Stimulated activated CD8-positive, alpha-beta memory T cell treated with anti-CD3 and anti-CD28 coated beads, Interleukin-12 subunit alpha, Interleukin-12 subunit beta, amount 100 ng/mL, for 1 hour (primary cell): ENCODE results near the gene RAB28.
"Not testable (repeated sequence)": the region's sequence is repeated elsewhere in the genome, so short reads cannot be mapped to it uniquely, and the experiment has no call there.

Source experiments
- DNase-seq: peaks from one replicate; pipeline ENCODE4 v3.0.0-alpha.2; 2020; ENCODE audit warnings: low read depth

Gene RAB28

DNA sequence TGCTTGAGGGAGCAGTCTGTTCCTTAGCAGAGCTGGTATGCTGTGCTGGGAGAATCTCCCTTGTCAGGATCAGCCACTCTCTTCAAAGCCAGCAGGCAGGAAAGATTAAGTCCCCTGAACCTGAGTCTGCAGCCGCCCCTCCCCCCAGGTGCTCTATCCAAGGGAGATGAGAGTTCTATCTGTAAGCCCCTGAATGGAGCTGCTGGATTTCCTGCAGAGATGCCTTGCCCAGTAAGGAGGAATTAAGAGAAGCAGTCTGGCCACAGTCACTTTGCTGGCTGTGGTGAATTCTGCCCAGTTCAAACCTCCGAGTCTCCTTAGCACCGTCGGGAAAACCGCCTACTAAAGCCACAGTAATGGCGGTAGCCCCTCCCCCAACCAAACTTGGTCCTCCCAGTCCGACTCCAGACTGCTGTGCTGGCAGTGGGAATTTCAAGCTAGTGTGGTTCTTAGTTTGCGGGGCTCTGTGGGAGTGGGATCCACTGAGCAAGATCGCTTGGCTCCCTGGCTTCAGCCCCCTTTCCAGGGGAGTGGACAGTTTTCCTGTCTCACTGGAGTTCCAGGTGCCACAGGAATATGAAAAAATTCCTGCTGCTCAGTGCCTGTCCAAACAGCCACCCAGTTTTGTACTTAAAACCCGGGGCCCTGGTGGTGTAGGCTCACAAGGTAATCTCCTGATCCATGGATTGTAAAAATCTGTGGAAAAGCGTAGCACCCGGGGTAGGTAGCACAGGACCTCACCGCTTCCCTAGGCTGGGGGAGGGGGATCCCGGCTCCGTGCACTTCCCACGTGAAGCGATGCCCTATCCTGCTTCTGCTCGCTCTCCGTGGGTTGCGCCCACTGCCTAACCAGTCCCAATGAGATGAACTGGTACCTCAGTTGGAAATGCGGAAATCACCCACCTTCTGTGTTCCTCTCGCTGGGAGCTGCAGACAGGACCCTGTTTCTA lies 38.0 kb downstream of the RAB28 start:
- DNase-seq, result no peak

DNA sequence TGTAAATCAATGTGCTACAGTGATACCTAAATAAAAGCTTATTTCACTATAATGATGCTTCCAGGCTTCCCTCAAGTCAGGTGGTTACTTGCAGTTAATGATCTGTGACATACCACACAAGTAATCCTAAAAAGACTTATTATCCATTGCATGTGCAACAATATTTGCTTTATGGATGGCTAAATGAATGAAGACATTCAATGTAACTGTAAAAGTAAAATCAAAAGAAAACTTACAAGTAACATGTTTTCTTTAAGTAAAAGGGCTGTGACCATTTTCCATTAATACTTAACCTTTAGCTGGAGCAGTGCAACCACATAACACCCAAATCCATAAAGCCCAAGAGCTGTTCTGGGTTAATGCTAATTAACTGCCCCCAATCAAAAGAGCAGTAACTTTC lies 42.6 kb downstream of the RAB28 start:
- DNase-seq, result no peak

DNA sequence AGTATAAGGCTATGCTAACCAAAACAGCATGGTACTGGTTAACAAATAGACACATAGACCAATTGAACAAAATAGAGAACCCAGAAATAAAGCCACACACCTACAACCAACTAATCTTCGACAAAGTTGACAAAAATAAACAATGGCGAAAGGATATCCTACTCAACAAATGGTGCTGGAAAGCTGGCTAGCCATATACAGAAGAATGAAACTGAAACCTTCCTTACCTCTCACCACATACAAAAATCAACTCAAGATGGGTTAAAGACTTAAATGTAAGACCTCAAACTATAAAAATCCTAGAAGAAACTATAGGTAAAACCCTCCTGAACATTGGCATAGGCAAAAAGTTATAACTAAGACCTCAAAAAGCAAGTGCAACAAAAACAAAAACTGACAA lies 47.2 kb downstream of the RAB28 start:
- DNase-seq, result no peak

DNA sequence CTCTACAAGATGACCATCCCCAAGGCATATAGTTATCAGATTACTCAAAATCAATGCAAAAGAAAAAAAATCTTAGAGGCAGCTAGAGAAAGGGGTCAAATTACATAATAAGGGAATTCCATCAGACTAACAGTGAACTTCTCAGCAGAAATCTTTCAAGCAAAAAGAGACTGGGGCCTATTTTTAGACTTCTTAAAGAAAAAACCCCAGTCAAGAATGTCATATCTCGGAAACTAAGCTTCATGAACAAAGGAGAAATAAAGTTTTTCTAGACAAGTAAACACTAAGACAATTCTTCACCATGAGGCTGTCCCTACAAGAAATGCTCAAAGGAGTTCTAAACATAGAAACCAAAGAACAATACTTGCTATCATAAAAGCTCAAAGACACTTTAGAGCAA lies 51.7 kb downstream of the RAB28 start:
- DNase-seq, result no peak

DNA sequence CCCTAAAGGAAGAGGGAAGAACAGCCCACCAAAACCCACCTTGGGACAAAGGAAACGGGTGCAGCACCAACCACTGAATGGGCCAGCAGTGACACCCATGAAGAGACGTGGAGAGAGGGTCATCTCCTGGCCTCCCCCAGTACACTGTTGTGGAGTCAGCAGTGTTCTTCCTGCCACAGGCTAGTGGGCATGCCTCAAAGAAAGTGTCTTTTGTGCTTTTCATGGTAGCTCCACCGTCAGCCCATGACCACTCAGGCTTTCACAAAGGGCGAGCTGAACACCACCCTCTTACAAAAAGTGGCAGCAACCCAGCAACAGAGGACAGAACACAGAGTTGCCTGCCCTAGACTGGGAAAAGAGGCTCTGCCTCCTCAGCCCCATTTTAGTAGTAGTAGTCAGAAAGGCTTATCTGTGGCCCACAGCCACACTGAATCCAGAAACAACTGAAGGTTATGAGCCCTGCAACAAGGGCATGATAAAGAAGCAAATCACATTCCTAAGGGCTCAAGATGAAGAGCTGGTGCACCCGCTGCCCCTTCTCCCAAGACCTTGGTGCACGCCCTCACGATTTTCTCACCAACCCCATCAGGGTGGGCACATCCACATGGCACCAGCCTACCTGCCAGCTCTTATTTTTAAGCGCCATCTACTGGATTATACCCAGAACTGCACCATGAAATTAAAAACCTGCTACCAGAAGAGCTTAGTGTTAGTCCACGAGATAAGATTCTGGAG lies 53.1 kb downstream of the RAB28 start:
- no peak for DNase-seq

DNA sequence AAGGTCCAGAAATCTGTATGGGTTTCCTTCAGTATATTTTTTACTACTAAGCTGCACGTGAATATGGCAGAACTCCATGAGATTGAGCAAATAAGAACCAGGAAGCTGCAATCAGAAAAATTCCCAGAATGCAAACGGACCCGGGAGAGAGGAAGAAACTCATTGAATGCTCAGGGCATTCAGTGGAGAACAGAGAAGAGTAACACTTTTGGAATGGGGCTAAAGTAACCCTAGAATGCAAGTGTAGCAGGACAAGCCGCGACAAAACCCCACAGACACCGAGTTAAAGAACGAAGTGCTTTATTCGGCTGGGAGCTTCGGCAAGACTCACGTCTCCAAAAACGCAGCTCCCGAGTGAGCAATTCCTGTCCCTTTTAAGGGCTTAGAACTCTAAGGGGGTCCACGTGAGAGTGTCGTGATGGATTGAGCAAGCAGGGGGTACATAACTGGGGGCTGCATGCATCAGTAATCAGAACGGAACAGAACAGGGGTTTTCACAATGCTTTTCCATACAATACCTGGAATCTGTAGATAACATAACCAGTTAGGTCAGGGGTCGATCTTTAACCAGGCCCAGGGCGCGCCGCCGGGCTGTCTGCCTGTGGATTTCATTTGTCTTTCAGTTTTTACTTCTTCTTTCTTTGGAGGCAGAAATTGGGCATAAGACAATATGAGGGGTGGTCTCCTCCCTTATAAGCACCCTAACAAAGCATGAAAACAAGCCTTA lies 56.4 kb downstream of the RAB28 start:
- no peak for DNase-seq

DNA sequence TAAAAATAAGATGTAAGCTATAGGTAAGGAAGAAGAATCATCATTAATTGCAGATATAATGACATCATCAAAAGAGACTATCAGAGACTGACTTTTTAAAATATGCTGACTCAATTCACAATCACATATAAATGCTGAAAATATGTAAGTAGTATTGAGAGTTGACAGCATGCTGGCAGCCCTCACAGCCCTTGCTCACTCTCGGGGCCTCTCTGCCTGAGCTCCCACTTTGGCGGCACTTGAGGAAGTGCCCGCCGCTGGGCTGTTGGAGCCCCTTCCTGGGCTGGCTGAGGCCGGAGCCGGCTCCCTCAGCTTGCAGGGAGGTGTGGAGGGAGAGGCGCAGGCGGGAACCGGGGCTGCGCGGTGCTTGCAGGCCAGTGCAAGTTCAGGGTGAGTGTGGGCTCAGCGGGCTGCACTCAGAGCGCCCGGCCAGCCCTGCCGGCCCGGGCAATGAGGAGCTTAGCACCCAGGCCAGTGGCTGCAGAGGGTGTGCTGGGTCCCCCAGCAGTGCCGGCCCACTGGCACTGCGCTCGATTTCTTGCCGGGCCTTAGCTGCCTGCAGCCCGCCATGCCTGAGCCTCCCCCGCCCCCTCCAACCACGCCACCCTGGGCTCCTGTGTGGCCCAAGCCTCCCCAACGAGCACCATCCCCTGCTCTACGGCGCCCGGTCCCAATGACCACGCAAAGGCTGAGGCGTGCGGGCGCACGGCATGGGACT lies 68.9 kb downstream of the RAB28 start:
- DNase-seq, result no peak

DNA sequence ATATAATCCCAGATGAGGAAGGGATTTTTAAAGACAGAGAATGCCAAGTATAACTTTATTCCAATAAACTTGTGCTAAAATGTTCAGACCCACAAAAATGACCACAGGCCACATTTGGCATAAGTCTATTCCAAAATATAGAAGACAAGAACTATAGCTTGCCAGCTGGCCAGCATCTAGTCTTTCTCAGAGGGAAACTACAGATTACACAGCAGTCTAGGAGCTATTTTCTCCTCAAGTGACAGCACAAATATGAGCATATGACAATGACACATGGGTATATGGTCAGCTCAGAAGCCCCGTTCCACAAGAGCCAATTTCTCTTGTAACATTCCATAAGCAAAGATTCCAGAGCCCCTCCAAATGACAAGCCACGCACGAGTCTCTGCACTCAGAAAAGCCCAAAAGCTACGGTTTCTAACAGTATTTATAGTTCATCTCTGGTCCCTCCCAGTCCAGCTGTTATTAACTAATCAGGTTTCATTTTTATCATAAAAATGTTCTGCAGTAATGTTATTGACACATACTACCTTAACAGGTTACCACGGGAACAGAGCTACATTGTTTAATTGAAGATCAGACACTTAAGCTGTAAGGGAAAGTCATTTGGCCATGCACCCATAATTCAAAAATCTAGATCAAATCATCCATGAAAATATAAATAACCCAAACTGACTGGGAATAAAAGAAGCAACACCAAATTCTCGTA lies 70.3 kb downstream of the RAB28 start:
- no peak for DNase-seq

DNA sequence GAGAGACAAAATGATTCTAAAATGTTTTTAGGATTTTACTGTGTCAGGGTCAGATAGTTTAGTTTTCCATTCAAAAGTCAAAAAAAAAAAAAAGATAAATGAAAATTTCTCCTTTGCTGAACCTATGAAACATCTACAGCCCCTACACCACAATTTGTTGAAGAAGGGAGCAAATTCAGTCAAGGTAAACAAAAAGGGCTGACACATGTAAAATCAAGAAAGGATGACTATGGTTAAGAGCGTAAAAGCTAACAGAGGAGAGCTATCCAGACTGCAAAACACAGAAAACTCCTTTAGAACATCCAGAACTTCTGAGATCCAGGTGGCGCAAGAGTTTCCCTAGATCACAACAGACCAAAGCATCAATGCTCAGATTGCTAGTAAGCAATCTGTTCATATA lies 72.2 kb downstream of the RAB28 start:
- no peak for DNase-seq

DNA sequence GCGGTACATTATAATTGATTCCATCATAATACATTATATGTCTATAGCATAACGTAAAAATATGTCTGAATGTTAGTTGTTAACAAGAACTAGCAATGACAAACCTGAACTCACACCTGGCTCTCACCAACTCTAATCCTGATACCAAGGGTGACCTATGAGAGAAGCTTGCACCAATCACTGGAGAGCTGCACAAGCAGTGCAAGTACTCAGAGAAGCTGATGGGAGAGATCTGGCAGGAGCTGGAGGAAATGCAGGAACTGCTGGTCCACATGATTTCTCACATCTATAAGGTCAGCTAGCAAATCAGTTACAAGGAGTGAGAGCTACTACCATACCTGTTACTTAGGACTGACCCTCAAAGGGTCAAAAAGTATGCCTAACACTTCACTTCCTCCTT lies 74.8 kb downstream of the RAB28 start:
- no peak for DNase-seq

DNA sequence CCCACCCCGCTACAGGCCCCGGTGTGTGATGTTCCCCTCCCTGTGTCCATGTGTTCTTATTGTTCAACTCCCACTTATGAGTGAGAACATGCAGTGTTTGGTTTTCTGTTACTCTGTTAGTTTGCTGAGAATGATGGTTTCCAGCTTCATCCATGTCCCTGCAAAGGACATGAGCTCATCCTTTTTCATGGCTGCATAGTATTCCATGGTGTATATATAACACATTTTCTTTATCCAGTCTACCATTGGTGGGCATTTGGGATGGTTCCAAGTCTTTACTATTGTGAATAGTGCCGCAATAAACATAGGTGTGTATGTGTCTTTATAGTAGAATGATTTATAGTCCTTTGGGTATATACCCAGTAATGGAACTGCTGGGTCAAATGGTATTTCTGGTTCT lies 78.0 kb downstream of the RAB28 start:
- DNase-seq, result not testable (repeated sequence)

DNA sequence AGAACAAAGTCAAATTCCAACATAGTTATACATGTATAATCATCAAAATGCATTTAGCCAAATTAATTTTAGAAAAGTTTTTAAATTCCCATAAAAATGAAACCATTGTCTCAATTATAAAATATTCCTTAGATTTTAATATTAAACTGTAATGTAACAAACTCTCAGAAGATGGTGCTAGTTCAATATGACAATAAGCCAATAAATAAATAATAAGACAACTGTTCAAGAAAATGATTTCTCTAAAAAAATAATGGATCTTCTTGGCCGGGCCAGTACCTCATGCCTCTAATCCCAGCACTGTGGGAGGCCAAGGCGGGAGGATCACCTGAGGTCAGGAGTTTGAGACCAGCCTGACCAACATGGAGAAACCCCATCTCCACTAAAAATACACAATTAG lies 80.3 kb downstream of the RAB28 start:
- no peak for DNase-seq

DNA sequence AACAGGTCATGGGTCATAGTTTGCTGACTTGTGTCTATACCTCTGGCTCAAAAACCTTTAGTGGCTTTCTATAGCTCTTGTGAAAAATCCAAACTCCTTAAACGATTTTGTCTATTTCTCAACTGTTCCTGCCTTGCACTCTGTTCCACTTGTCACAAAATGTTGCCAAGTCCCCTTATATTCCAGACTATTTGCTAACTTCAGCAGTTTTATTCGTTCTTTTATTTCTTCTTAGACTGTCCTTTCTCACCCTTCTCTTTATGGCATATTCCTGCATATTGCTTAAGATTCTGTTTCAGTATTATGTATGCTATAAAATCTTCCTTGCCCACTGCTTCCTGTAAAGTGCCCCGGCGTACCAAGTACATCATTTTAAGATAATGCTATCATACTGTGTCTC lies 80.8 kb downstream of the RAB28 start:
- DNase-seq, result no peak

DNA sequence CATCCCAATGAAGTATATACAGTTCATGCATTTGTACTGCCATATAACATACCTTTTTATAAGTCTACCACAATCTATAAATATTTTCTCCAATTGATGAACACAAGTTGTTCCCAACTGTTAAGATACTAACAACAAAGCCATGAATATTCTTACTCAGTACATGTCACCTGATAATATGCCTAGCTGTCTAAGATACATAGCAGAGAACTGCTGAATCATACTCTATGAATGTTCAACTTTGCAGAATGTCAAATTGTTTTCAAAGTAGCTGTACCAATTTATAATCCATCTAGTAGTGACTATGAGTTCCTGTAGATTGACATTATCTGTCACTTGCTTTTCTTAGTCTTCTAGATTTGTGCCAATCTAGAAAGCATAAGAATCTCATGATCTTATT lies 84.9 kb downstream of the RAB28 start:
- no peak for DNase-seq

DNA sequence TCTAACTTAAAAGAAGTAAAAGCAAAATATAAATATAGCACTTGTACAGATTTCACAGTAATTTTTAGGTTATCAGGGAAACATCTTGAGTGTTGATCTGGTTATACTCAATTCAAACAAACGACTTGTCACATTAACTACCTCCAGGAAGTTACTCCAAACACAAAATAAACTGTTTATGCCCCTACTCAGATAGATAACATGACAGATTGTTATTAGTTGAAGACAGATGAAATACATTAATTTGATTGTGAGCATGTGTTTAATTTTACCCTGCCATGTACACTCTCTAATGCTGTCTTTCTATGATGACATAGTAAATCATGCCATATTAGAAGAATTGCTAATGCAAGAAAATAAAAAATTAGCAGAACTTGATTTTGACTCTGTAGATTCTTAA lies 88.0 kb downstream of the RAB28 start:
- no peak for DNase-seq

DNA sequence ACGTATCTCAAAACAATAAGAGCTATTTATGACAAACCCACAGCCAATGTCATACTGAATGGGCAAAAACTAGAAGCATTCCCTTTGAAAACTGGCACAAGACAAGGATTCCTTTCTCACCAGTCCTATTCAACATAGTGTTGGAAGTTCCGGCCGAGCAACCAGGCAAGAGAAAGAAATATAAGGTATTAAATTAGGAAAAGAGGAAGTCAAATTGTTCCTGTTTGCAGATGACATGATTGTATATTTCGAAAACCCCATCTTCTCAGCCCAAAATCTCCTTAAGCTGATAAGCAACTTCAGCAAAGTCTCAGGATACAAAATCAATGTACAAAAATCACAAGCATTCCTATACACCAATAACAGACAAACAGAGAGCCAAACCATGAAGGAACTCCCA lies 94.2 kb downstream of the RAB28 start:
- DNase-seq, result not testable (repeated sequence)

DNA sequence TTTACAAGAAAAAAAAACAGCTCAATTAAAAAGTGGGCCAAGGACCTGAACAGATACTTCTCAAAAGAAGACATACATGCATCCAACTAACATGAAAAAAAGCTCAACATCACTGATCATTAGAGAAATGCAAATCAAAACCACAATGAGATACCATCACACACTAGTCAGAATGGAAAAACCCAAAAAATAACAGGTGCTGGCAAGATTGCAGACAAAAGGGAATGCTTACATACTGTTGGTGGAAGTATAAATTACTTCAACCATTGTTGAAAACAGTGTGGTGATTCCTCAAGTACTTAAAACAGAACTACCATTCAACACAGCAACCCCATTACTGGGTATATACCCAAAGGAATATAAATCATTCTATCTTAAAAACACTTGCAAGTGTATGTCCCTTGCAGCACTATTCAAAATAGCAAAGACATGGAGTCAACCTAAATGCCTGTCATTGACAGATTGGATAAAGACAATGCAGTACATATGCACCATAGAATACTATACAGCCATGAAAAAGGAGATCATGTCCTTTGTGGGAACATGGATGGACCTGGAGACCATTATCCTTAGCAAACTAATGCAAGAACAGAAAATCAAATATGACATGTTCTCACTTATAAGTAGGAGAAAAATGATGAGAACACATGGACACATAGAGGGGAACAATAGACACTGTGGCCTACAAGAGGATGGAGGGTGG lies 97.6 kb downstream of the RAB28 start:
- DNase-seq, result no peak

DNA sequence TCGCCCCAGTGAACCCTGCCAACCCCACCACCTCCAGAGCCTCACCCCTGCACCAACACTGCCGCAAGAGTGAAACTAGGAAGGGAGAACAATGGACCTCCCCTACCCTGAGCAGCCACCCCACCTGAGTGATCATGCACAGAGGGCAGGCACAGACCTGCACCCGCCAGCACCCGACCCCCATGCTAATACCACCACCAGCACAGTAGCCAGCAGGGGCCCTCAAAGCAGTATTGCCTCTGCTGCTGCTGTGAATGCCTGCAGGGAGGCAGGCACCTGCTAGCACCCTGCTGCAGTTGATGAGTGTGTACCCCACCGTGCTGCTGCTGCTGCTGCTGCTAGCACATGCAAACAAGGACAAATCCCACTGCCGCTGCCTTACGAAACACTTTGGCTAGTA lies 100.1 kb downstream of the RAB28 start:
- no peak for DNase-seq

DNA sequence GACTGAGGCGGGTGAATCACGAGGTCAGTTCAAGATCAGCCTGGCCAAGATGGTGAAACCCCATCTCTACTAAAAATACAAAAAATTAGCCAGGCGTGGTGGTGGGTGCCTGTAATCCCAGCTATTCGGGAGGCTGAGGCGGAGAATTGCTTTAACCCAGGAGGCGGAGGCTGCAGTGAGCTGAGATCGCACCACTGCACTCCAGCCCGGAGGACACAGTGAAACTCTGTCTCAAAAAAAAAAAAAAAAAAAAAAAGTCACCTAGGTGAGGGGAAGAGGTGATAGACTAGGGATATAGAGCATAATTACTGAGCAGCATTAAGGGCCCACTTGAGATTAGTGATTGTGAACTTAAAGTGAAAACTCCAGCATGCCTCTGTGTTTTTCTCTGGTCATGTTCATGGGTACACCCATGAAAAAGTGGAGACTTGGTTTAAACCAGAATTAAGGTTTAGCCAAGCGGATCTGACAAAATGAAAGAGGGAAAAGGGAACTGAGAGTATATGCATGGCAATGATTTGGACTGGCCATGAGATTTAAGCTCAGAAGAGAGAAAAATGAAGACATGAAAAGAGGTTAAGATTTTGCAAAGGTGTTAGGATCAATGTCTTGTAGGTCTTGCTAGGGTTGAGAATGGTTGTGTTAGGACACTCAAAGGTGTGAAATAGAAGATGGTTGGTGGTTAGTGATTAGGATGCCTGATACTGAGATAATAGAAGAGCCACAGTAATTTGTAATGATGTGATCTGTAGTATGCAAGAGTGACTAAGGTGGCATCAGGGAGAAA lies 105.0 kb downstream of the RAB28 start:
- DNase-seq, result no peak

DNA sequence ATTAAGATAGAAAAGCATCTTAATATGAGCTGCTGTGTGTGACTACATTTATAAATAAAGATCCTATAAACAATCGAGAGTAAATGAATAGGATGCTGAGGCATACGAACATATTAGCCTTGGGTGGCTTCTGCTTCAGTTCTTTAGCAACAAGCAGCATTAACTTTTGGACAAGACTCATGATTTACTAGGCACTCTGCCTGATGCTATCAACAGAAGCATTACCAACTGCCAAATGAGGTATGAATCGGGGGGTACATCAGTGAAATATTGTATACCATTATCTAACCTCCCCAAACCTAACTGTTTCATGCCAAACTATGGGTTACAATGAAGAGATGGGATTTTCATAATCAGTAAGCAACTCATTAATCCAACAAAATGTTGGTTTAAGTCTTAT lies 113.1 kb downstream of the RAB28 start:
- no peak for DNase-seq
